Neural progenitor cell (in vitro differentiated cells): ENCODE results near the gene ANKHD1.

Experiments used
- EZH2 ChIP-seq: fragments of 200-600 bp; sonication (generic); IDR thresholded peaks from 2 replicates; pipeline ENCODE4 v1.6.1; 2017; ENCODE audit warnings: antibody characterized with exemption, mild to moderate bottlenecking, moderate library complexity
- EZH2phosphoT487 ChIP-seq: fragments of 200-600 bp; sonication (generic); IDR thresholded peaks from 2 replicates; pipeline ENCODE4 v1.6.1; 2017; ENCODE audit warnings: antibody characterized with exemption
- TF ChIP-seq, protein P1 (sequence below): fragments of 200-600 bp; sonication (generic); IDR thresholded peaks from 2 replicates; pipeline ENCODE4 v1.5.1; 2017; ENCODE audit warnings: antibody characterized with exemption, mild to moderate bottlenecking

DNA sequence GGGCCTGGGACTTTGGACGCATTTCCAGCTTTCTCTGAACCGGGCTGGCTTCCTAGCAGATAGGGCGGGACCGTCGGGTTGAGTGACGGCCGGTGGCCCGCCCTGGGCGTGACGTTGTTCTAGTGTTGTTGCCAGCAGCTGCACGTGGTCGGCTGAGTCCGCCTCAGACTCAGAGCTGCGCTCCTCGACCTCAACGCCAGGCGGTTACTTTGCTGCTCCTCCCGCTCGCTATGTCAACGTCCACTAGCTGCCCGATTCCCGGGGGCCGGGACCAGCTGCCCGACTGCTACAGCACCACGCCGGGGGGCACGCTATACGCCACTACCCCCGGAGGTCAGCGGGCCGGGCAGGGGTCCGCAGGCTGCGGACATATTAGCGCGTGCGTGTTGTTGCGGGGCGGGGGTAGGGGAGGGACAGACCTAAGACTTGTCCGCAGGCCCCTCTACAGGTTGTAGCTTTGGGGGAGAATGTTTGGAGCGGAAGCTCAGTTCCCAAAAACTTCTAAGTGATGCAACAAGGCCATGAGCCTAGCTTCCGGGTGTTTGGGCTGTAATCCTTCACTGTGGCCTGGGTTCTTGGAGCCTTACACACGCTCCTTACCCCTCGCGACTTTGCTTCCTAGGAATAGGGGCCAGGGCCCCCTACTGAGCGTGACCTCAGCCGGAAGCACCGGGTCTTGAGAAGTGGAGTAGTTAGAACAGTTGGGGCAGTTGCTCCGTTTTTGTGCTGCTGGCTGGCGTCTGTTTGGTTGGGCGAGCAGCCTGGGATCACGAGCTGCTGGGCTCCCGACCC, 146.1 kb downstream of the ANKHD1 start, which contains the start of gene EIF4EBP3:
- TF ChIP-seq, protein P1, sequence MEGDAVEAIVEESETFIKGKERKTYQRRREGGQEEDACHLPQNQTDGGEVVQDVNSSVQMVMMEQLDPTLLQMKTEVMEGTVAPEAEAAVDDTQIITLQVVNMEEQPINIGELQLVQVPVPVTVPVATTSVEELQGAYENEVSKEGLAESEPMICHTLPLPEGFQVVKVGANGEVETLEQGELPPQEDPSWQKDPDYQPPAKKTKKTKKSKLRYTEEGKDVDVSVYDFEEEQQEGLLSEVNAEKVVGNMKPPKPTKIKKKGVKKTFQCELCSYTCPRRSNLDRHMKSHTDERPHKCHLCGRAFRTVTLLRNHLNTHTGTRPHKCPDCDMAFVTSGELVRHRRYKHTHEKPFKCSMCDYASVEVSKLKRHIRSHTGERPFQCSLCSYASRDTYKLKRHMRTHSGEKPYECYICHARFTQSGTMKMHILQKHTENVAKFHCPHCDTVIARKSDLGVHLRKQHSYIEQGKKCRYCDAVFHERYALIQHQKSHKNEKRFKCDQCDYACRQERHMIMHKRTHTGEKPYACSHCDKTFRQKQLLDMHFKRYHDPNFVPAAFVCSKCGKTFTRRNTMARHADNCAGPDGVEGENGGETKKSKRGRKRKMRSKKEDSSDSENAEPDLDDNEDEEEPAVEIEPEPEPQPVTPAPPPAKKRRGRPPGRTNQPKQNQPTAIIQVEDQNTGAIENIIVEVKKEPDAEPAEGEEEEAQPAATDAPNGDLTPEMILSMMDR: peak; percentile 61
- TF ChIP-seq EZH2 (no peak), EZH2phosphoT487 (no peak)
